MM.1S (cell line): ENCODE measurements around the gene TENM4.

Experiments used
- DNase-seq: peaks from one replicate; pipeline ENCODE4 v3.0.0-alpha.2; 2015
- H2AFZ ChIP-seq: fragments of 300-600 bp; sonication (generic); 2 replicates; pipeline ENCODE4 v1.6.0; 2016; ENCODE audit warnings: antibody characterized with exemption, low read length
- H3F3A ChIP-seq: fragments of 300-600 bp; sonication (generic); 2 replicates; pipeline ENCODE4 v1.6.1; 2016; ENCODE audit warnings: mild to moderate bottlenecking, antibody characterized with exemption, low read length, moderate library complexity, mixed read lengths; ENCODE audit not compliant: insufficient read depth
- H3K27ac ChIP-seq: fragments of 300-600 bp; sonication (generic); 2 replicates; pipeline ENCODE4 v1.5.1; 2016; ENCODE audit warnings: mild to moderate bottlenecking, low read length
- H3K27me3 ChIP-seq: fragments of 300-600 bp; sonication (generic); replicated peaks from 2 replicates; pipeline ENCODE4 v1.6.0; 2016; ENCODE audit warnings: low read length; ENCODE audit not compliant: insufficient read depth
- H3K36me3 ChIP-seq: fragments of 300-600 bp; sonication (generic); replicated peaks from 2 replicates; pipeline ENCODE4 v1.6.1; 2016; ENCODE audit warnings: mild to moderate bottlenecking, low read length, mixed read lengths; ENCODE audit not compliant: insufficient read depth
- H3K4me1 ChIP-seq: fragments of 300-600 bp; sonication (generic); 2 replicates; pipeline ENCODE4 v1.6.1; 2016; ENCODE audit warnings: low read length, mixed read lengths
- H3K4me2 ChIP-seq: fragments of 300-600 bp; sonication (generic); 2 replicates; pipeline ENCODE4 v1.6.0; 2016; ENCODE audit warnings: low read depth, low read length
- H3K4me3 ChIP-seq: fragments of 300-600 bp; sonication (generic); 2 replicates; pipeline ENCODE4 v1.5.1; 2016; ENCODE audit warnings: low read length, mixed read lengths
- H3K79me2 ChIP-seq: fragments of 300-600 bp; sonication (generic); 2 replicates; pipeline ENCODE4 v1.6.1; 2016; ENCODE audit warnings: mixed run types, low read length, mixed read lengths
- H3K9ac ChIP-seq: fragments of 300-600 bp; sonication (generic); 2 replicates; pipeline ENCODE4 v1.6.1; 2016; ENCODE audit warnings: low read length, mixed read lengths
- H3K9me2 ChIP-seq: fragments of 300-600 bp; sonication (generic); replicated peaks from 2 replicates; pipeline ENCODE4 v1.6.1; 2016; ENCODE audit warnings: mild to moderate bottlenecking, low read length, mixed read lengths; ENCODE audit not compliant: insufficient read depth
- H3K9me3 ChIP-seq: fragments of 300-600 bp; sonication (generic); replicated peaks from 2 replicates; pipeline ENCODE4 v1.6.1; 2016; ENCODE audit warnings: mild to moderate bottlenecking, low read length, mixed read lengths; ENCODE audit not compliant: insufficient read depth
- H4K20me1 ChIP-seq: fragments of 300-600 bp; sonication (generic); 2 replicates; pipeline ENCODE4 v1.6.1; 2016; ENCODE audit warnings: mild to moderate bottlenecking, low read length, moderate library complexity, mixed read lengths; ENCODE audit not compliant: insufficient read depth
- EZH2 ChIP-seq: fragments of 300-600 bp; sonication (generic); optimal IDR thresholded peaks from 2 replicates; pipeline ENCODE3; 2017; ENCODE audit warnings: low read depth, mild to moderate bottlenecking, antibody characterized with exemption, low read length, mixed read lengths
- EZH2phosphoT487 ChIP-seq: fragments of 300-600 bp; sonication (generic); IDR thresholded peaks from 2 replicates; pipeline ENCODE4 v1.6.1; 2018; ENCODE audit warnings: antibody characterized with exemption, low read length
- TF ChIP-seq, protein P1 (sequence below): fragments of 300-600 bp; sonication (generic); IDR thresholded peaks from 2 replicates; pipeline ENCODE4 v1.5.1; 2016; ENCODE audit warnings: antibody characterized with exemption, low read length, mixed read lengths

Gene TENM4

DNA sequence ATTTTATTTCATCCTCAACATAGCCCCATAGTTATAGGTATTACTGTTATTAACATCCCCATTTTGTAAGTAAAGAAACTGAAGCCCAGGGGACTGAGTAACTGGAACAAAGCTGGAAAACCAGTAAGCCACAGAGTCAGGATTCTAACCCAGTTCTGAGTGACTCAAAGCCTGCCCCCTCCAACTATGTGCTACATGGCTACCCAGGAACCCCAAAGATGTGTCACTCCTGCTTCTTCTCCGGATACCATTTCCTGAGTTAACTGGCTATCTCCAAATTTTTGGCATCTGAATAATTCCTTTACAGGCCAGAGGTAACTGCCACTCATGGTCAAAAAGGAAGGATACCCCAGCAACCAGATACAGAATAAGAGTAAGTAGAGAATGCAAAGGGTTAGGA, 43.6 kb downstream of the TENM4 start:
- no peak overlapping the region for H3K4me2 ChIP-seq
- no peaks in the 10 kb centered on the region for H3K27me3 ChIP-seq
- no peaks in the 10 kb centered on the region for H3K79me2 ChIP-seq
- no peaks in the 10 kb centered on the region for H3K4me1 ChIP-seq
- DNase-seq, result no peak
- no peaks in the 10 kb centered on the region for H3K9me2 ChIP-seq
- H3K9ac ChIP-seq, result no peak overlapping the region
- H2AFZ ChIP-seq, result no peak overlapping the region
- H4K20me1 ChIP-seq, result no peaks in the 10 kb centered on the region
- no peak overlapping the region for H3K27ac ChIP-seq
- no peaks in the 10 kb centered on the region for H3F3A ChIP-seq
- H3K36me3 ChIP-seq, result no peaks in the 10 kb centered on the region
- no peaks in the 10 kb centered on the region for H3K9me3 ChIP-seq
- TF ChIP-seq, protein P1, sequence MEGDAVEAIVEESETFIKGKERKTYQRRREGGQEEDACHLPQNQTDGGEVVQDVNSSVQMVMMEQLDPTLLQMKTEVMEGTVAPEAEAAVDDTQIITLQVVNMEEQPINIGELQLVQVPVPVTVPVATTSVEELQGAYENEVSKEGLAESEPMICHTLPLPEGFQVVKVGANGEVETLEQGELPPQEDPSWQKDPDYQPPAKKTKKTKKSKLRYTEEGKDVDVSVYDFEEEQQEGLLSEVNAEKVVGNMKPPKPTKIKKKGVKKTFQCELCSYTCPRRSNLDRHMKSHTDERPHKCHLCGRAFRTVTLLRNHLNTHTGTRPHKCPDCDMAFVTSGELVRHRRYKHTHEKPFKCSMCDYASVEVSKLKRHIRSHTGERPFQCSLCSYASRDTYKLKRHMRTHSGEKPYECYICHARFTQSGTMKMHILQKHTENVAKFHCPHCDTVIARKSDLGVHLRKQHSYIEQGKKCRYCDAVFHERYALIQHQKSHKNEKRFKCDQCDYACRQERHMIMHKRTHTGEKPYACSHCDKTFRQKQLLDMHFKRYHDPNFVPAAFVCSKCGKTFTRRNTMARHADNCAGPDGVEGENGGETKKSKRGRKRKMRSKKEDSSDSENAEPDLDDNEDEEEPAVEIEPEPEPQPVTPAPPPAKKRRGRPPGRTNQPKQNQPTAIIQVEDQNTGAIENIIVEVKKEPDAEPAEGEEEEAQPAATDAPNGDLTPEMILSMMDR, result no peak
- TF ChIP-seq EZH2, result no peak
- no peak for TF ChIP-seq EZH2phosphoT487
- no peak overlapping the region for H3K4me3 ChIP-seq

DNA sequence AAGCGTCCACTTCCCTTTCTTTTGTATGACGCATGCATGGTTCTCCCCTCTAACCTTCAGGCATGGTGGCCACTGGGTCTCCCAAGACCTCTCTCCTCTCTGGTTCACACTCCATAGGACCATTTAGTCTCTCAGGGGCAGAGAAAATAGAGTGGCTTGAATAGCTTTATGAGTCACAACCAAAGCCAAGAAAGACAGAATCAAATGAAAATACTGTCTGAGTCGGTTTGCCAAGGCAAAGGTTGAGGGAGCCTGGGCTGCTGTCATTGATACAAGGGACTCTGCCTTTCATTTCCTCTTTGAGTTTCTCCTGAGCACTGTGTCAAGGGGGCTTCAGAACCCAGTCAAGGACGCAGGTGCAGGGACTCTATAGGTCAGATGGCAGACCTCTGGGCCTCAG, 44.2 kb downstream of the TENM4 start:
- Histone ChIP-seq H2AFZ (no peak overlapping the region), H3K9ac (no peak overlapping the region), H4K20me1 (no peaks in the 10 kb centered on the region), H3K4me3 (no peak overlapping the region), H3K79me2 (no peaks in the 10 kb centered on the region), H3K4me2 (no peak overlapping the region), H3K27ac (no peak overlapping the region), H3K27me3 (no peaks in the 10 kb centered on the region), H3K9me2 (no peaks in the 10 kb centered on the region), H3K36me3 (no peaks in the 10 kb centered on the region), H3F3A (no peaks in the 10 kb centered on the region), H3K4me1 (no peaks in the 10 kb centered on the region), H3K9me3 (no peaks in the 10 kb centered on the region)
- no peak for DNase-seq
- TF ChIP-seq EZH2phosphoT487 (no peak), EZH2 (no peak)
- TF ChIP-seq, protein P1, result no peak

DNA sequence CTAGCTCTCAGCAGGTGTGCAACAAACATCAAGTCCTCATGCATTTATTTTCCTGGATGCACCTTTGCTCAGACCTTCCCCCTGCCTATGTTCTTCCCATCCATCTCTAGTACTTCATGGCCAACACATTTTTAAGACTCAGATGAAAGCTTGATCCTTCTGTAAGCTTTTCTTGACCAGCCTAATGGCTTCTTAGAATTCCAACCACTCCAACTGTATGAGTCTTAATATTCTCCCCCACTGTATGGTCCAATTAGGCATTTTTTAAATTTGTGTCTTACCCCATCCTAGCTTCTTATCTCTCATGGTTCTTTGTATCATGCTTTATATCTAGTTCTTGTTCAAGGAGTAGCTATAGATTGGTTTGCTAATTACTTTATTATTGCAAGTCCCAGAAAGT, 44.8 kb downstream of the TENM4 start:
- Histone ChIP-seq H3F3A (no peaks in the 10 kb centered on the region), H3K4me2 (no peak overlapping the region), H3K36me3 (no peaks in the 10 kb centered on the region), H3K9ac (no peak overlapping the region), H4K20me1 (no peaks in the 10 kb centered on the region), H3K9me3 (no peaks in the 10 kb centered on the region), H3K27ac (no peak overlapping the region), H3K4me3 (no peak overlapping the region), H3K9me2 (no peaks in the 10 kb centered on the region), H3K4me1 (no peaks in the 10 kb centered on the region), H3K27me3 (no peaks in the 10 kb centered on the region), H2AFZ (no peak overlapping the region), H3K79me2 (no peaks in the 10 kb centered on the region)
- TF ChIP-seq EZH2phosphoT487 (no peak), EZH2 (no peak)
- TF ChIP-seq, protein P1, result no peak
- DNase-seq, result no peak
